ENCODE results near the gene UBAC1.

DNA sequence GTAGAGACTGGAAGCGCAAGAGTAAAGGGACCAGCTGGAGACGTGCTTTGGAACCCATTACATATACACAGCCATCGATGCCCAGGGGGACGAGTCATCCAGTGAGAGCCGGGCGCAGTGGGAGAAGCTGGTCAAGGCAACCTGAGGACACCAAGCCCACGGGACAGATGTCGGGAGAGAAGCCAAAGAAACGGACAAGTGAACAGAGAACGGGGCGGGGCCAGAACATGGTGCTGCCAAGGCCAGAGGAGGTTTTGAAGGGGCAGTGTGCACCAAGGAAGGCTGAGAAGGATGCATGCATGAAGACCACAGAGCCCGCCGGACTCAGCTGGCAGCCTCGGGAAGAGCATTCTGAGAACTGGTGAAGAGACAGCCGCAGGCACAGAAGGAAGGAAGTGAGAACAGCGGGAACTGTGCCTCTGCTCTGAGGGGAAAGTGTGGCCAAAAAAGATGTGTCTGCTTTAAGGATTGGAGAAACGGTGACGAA lies 74.1 kb downstream of the UBAC1 start:
- TF ChIP-seq, protein P1, sequence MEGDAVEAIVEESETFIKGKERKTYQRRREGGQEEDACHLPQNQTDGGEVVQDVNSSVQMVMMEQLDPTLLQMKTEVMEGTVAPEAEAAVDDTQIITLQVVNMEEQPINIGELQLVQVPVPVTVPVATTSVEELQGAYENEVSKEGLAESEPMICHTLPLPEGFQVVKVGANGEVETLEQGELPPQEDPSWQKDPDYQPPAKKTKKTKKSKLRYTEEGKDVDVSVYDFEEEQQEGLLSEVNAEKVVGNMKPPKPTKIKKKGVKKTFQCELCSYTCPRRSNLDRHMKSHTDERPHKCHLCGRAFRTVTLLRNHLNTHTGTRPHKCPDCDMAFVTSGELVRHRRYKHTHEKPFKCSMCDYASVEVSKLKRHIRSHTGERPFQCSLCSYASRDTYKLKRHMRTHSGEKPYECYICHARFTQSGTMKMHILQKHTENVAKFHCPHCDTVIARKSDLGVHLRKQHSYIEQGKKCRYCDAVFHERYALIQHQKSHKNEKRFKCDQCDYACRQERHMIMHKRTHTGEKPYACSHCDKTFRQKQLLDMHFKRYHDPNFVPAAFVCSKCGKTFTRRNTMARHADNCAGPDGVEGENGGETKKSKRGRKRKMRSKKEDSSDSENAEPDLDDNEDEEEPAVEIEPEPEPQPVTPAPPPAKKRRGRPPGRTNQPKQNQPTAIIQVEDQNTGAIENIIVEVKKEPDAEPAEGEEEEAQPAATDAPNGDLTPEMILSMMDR (IDR thresholded peaks at IDR 0.05 in 2 of 3, conservative IDR thresholded peaks at IDR 0.05 in 1 of 3; ENCODE audit: borderline replicate concordance in 1 of 3, insufficient read depth in 1 of 3, low read depth in 2 of 3, low read length in 2 of 3), result no peak
- TF ChIP-seq EZH2 (IDR thresholded peaks at IDR 0.05), result no peak
- no peak for TF ChIP-seq TCF7L2 (IDR thresholded peaks at IDR 0.05; ENCODE audit: borderline replicate concordance, extremely low read depth, insufficient read depth, insufficient read length)
- TF ChIP-seq, protein P2, sequence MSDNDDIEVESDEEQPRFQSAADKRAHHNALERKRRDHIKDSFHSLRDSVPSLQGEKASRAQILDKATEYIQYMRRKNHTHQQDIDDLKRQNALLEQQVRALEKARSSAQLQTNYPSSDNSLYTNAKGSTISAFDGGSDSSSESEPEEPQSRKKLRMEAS (IDR thresholded peaks at IDR 0.05), result no peak
- TF ChIP-seq POLR2A (IDR thresholded peaks at IDR 0.05; ENCODE audit: borderline replicate concordance, extremely low read depth, insufficient read depth, insufficient read length), result no peak
- no peak for TF ChIP-seq POLR2AphosphoS5 (IDR thresholded peaks at IDR 0.05; ENCODE audit: low read depth, low read length)
- TF ChIP-seq RAD21 (IDR thresholded peaks at IDR 0.05; ENCODE audit: low read depth), result no peak
- TF ChIP-seq SP1 (IDR thresholded peaks at IDR 0.05; ENCODE audit: low read depth), result no peak
- TF ChIP-seq CEBPB (IDR thresholded peaks at IDR 0.05; ENCODE audit: low read depth), result no peak
- no peak for TF ChIP-seq EZH2phosphoT487 (IDR thresholded peaks at IDR 0.05; ENCODE audit: borderline replicate concordance)
